Suprapubic skin (tissue), 4 donors: ENCODE results near the gene NUBP1. TPM values are rescaled to one million over a fixed set of nuclear protein-coding genes. Genes with fewer than 3 reads are reported as not detected.
"Not testable (repeated sequence)": the region's sequence is repeated elsewhere in the genome, so short reads cannot be mapped to it uniquely, and the experiment has no call there.

Experiments
- DNase-seq, 2 donors: peaks; one replicate each; pipeline ENCODE4 v3.0.0-alpha.2; 2019; ENCODE audit warnings: low spot score in 2 of 2
- H3K27ac ChIP-seq: fragments of 200-600 bp; sonication (generic); one replicate; pipeline ENCODE4 v1.5.1; 2019
- H3K27me3 ChIP-seq: fragments of 200-600 bp; sonication (generic); one replicate; pipeline ENCODE4 v1.5.1; 2019
- H3K36me3 ChIP-seq: fragments of 200-600 bp; sonication (generic); one replicate; pipeline ENCODE4 v1.5.1; 2019
- H3K4me1 ChIP-seq: fragments of 200-600 bp; sonication (generic); one replicate; pipeline ENCODE4 v1.5.1; 2019
- H3K4me3 ChIP-seq: fragments of 200-600 bp; sonication (generic); one replicate; pipeline ENCODE4 v1.5.1; 2019; ENCODE audit warnings: mild to moderate bottlenecking
- H3K9me3 ChIP-seq: fragments of 200-600 bp; sonication (generic); one replicate; pipeline ENCODE4 v1.5.1; 2019
- EP300 ChIP-seq: sonication (generic); formaldehyde crosslinking; IDR thresholded peaks from one replicate; pipeline ENCODE4 v1.6.1; 2017; ENCODE audit warnings: antibody characterized with exemption
- POLR2A ChIP-seq, 2 donors: fragments of 450-650 bp; IDR thresholded peaks; one replicate each; pipeline ENCODE4 v1.6.1; 2017; ENCODE audit warnings: antibody characterized with exemption in 2 of 2, mild to moderate bottlenecking in 2 of 2, moderate library complexity in 2 of 2
- POLR2AphosphoS5 ChIP-seq, 3 donors: sonication (generic); formaldehyde crosslinking; IDR thresholded peaks; one replicate each; pipeline ENCODE4 v1.6.1; 2017; ENCODE audit warnings: antibody characterized with exemption in 3 of 3
- WGBS: methylation state at CpG from one replicate; pipeline ENCODE4 v1.1.5; 2018; 5-methylcytosine and 5-hydroxymethylcytosine counted together
- total RNA-seq, 4 donors: library from RNA; depleted of rRNA; stranded (reverse); fragments of >200 nt; gene quantifications; one replicate each; pipeline ENCODE4 v1.1.0, GENCODE V29; 2016
- TF ChIP-seq, protein P1 (sequence below), 2 donors: fragments of 200-600 bp in 1 of 2; fragments of 450-650 bp in 1 of 2; sonication (generic) in 1 of 2; IDR thresholded peaks; one replicate each; pipeline ENCODE4 v1.5.1; 2016 to 2019; ENCODE audit warnings: antibody characterized with exemption in 2 of 2, mild to moderate bottlenecking in 1 of 2, moderate library complexity in 1 of 2

The NUBP1 gene
- total RNA-seq, 4 donors from 2014 or later = 12.2 to 19.2 (median 16.3) TPM

GRCh38 chr16:10738231-10739077 is 5.2 kb upstream of the NUBP1 start:
- Histone ChIP-seq H3K4me3 (no peak overlapping the region), H3K27me3 (no peaks in the 10 kb centered on the region), H3K27ac (peak overlapping the region; percentile 64), H3K4me1 (peaks cover 32% of the 10 kb centered on the region), H3K9me3 (no peaks in the 10 kb centered on the region), H3K36me3 (no peaks in the 10 kb centered on the region)
- 37% methylated on average over 12 of the region's 12 CpGs for WGBS
- DNase-seq = no peak
- peak in 1 of 3 donors; percentile 44 for TF ChIP-seq POLR2AphosphoS5 (IDR thresholded peaks at IDR 0.05)
- no peak for TF ChIP-seq EP300
- TF ChIP-seq, protein P1, sequence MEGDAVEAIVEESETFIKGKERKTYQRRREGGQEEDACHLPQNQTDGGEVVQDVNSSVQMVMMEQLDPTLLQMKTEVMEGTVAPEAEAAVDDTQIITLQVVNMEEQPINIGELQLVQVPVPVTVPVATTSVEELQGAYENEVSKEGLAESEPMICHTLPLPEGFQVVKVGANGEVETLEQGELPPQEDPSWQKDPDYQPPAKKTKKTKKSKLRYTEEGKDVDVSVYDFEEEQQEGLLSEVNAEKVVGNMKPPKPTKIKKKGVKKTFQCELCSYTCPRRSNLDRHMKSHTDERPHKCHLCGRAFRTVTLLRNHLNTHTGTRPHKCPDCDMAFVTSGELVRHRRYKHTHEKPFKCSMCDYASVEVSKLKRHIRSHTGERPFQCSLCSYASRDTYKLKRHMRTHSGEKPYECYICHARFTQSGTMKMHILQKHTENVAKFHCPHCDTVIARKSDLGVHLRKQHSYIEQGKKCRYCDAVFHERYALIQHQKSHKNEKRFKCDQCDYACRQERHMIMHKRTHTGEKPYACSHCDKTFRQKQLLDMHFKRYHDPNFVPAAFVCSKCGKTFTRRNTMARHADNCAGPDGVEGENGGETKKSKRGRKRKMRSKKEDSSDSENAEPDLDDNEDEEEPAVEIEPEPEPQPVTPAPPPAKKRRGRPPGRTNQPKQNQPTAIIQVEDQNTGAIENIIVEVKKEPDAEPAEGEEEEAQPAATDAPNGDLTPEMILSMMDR (IDR thresholded peaks at IDR 0.05) = no peak
- no peak for TF ChIP-seq POLR2A (IDR thresholded peaks at IDR 0.05)

DNA sequence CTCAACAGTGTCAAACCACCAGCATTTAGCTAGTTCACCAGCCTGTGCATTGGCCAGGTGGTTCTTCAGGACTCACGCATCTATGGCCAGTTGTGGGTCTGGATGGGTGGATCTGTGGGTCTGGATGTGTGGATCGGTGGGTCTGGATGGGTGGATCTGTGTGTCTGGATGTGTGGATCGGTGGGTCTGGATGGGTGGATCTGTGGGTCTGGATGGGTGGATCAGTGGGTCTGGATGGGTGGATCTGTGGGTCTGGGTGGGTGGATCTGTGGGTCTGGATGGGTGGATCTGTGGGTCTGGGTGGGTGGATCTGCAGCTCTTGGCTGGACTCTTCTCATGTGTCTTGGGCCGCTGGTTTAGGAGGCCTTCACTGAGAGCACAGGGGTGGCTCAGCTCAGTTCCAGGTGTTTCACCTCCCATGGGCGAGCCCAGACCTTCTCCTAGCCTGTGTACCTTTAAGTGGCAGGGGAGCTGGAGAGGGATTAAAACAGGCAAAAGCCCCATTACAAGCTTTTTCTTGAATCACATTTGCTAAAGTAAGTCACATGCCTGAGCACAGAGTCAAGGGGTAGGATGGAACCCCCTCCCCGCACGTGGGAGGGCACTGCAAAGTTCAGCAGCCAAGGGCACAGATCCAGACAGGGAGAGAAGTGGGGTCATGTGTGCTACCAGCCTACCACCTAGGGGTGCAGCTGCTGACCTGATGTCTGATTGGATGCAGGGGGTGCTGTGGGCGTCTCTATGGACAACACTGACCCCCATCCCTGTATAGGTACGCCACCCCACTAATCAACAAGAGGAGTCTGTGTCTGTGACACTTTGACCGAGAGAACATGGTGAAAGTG is 3.4 kb upstream of the NUBP1 start:
- 88% methylated on average over 10 of the region's 10 CpGs for WGBS
- no peak for DNase-seq

DNA sequence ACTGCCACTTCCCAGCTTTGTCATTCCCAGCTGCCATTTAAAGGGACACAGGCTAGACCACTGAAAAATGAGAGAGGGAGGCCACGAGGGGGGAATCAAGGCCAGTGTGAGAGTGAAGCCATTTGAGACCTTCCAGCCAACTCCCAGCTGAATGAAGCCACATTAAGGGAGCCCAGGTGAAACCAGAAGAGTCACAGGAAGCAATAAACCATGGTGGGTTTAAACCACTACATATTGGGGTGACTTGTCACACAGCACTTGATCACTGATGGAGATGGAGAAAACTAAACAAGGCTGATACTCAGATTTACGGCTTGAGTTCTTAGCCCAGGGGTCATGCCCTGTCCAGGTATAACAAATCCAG is 2.8 kb upstream of the NUBP1 start:
- no peak for TF ChIP-seq POLR2A (IDR thresholded peaks at IDR 0.05)
- TF ChIP-seq, protein P1 (IDR thresholded peaks at IDR 0.05) = no peak
- TF ChIP-seq POLR2AphosphoS5 (IDR thresholded peaks at IDR 0.05) = no peak
- TF ChIP-seq EP300 = no peak
- Histone ChIP-seq H3K9me3 (no peaks in the 10 kb centered on the region), H3K4me3 (no peak overlapping the region), H3K27ac (no peak overlapping the region), H3K27me3 (no peaks in the 10 kb centered on the region), H3K4me1 (peaks cover 46% of the 10 kb centered on the region), H3K36me3 (no peaks in the 10 kb centered on the region)
- no peak for DNase-seq
- WGBS = 87% methylated on average over 2 of the region's 2 CpGs

More for the DNA sequence above, 3.4 kb upstream of the NUBP1 start:
- Histone ChIP-seq H3K4me1 (peaks cover 43% of the 10 kb centered on the region), H3K36me3 (no peaks in the 10 kb centered on the region), H3K27me3 (no peaks in the 10 kb centered on the region), H3K27ac (no peak overlapping the region), H3K4me3 (no peak overlapping the region), H3K9me3 (no peaks in the 10 kb centered on the region)
- TF ChIP-seq POLR2AphosphoS5 (IDR thresholded peaks at IDR 0.05) = no peak
- TF ChIP-seq EP300 = no peak
- TF ChIP-seq, protein P1 (IDR thresholded peaks at IDR 0.05) = no peak
- TF ChIP-seq POLR2A (IDR thresholded peaks at IDR 0.05) = no peak

DNA sequence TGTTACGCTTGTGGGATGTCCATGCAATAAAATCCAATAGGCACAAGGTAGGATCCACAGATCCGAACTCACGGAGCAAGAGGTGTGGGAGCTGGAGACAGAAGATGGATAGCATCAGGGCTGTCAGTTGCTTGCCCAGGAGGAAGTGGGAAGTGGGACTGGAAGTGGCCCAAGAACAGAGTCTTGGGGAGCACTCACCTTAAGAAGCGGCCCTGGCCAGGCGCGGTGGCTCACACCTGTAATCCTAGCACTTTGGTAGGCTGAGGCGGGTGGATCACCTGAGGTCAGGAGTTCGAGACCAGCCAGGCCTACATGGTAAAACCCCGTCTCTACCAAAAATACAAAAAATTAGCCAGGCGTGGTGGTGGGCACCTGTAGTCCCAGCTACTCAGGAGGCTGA is 2.4 kb upstream of the NUBP1 start:
- not testable (repeated sequence) for H3K4me3 ChIP-seq, H3K9me3 ChIP-seq, DNase-seq, H3K36me3 ChIP-seq, H3K27ac ChIP-seq, H3K27me3 ChIP-seq
- 95% methylated on average over 10 of the region's 10 CpGs for WGBS
- H3K4me1 ChIP-seq = peaks cover 46% of the 10 kb centered on the region

- Histone ChIP-seq H3K4me1 (peaks cover 44% of the 10 kb centered on the region), H3K27ac (no peak overlapping the region), H3K4me3 (no peak overlapping the region), H3K9me3 (no peaks in the 10 kb centered on the region), H3K36me3 (peaks cover under 1% of the 10 kb centered on the region), H3K27me3 (no peaks in the 10 kb centered on the region)
- WGBS = 71% methylated on average over 4 of the region's 4 CpGs
- DNase-seq = peak in 1 of 2 donors; percentile 48
- TF ChIP-seq POLR2A (IDR thresholded peaks at IDR 0.05) = no peak
- TF ChIP-seq POLR2AphosphoS5 (IDR thresholded peaks at IDR 0.05) = no peak
- TF ChIP-seq, protein P1 (IDR thresholded peaks at IDR 0.05) = no peak
- TF ChIP-seq EP300 = no peak
Measured at GRCh38 chr16:10741844-10742243, 1.8 kb upstream of the NUBP1 start.
